Heart right ventricle (tissue), 16 donors: ENCODE data around the gene TMEM123. TPM values are rescaled to one million over a fixed set of nuclear protein-coding genes. Genes with fewer than 3 reads are reported as not detected.
A peak's percentile ranks its signal among the peaks of the same experiment; 100 is the strongest.

ENCODE experiments used
- ATAC-seq, 8 donors: fragments of 200-7000 bp; cut with Tn5 transposase; one replicate each; pipeline ENCODE4 v1.9.1; 2020; ENCODE audit warnings: mild to moderate bottlenecking in 8 of 8, moderate library complexity in 8 of 8, moderate number of reproducible peaks in 1 of 8
- DNase-seq, 2 donors: peaks; one replicate each; pipeline ENCODE4 v3.0.0-alpha.2; 2020
- H3K27ac ChIP-seq, 10 donors: fragments of 200-600 bp; sonication (generic) in 2 of 10; one replicate each; pipeline versions ENCODE4 v1.5.0 to v1.8.0; 2020 to 2022; ENCODE audit warnings: mild to moderate bottlenecking in 3 of 10
- H3K27me3 ChIP-seq, 7 donors: fragments of 200-600 bp; one replicate each; pipeline ENCODE4 v1.8.0; 2021 to 2022; ENCODE audit warnings: mild to moderate bottlenecking in 2 of 7
- H3K36me3 ChIP-seq, 9 donors: fragments of 200-600 bp; sonication (generic) in 1 of 9; one replicate each; pipeline versions ENCODE4 v1.5.0 to v1.8.0; 2020 to 2022; ENCODE audit warnings: mild to moderate bottlenecking in 2 of 9
- H3K4me1 ChIP-seq, 9 donors: fragments of 200-600 bp; sonication (generic) in 1 of 9; one replicate each; pipeline versions ENCODE4 v1.5.0 to v1.8.0; 2020 to 2022; ENCODE audit warnings: mild to moderate bottlenecking in 4 of 9
- H3K4me3 ChIP-seq, 10 donors: fragments of 200-600 bp; sonication (generic) in 2 of 10; one replicate each; pipeline versions ENCODE4 v1.5.0 to v1.8.0; 2020 to 2022; ENCODE audit warnings: mild to moderate bottlenecking in 7 of 10, moderate library complexity in 2 of 10
- H3K9me3 ChIP-seq, 11 donors: fragments of 200-600 bp in 10 of 11; sonication (generic) in 2 of 11; one replicate each; pipeline versions ENCODE4 v1.5.0 to v1.8.0; 2013 to 2022; ENCODE audit warnings: mild to moderate bottlenecking in 2 of 11, control low read depth in 1 of 11, moderate library complexity in 1 of 11
- CTCF ChIP-seq, 9 donors: fragments of 200-600 bp; sonication (generic) in 2 of 9; IDR thresholded peaks; one replicate each; pipeline versions ENCODE4 v1.5.0 to v1.8.0; 2021 to 2022; ENCODE audit warnings: antibody characterized with exemption in 9 of 9, mild to moderate bottlenecking in 5 of 9, moderate library complexity in 1 of 9
- WGBS, 2 donors: extraction: QIAGEN DNeasy Blood & Tissue Kit; methylation state at CpG; one replicate each; pipeline ENCODE4 v1.1.7; 2013; ENCODE audit warnings: inconsistent platforms in 1 of 2; 5-methylcytosine and 5-hydroxymethylcytosine counted together
- intact Hi-C, 10 donors: fragments of 100-400 bp; cut with DNase I; formaldehyde crosslinking; loops; one replicate each; pipeline versions ENCODE4 v1.11.1 to v1.14.2; 2022
- polyA plus RNA-seq, 2 donors: library from polyadenylated mRNA; stranded (reverse); fragments of 200-250 nt; gene quantifications; one replicate each; pipeline ENCODE4 v1.2.3, GENCODE V29; 2013
- total RNA-seq, 10 donors: library from RNA; stranded (reverse); fragmentation: NEBNext Ultra II Directional in 3 of 10; extraction: Animal tissue kit (Norgen Biotek cat#: 25700) in 3 of 10; gene quantifications; one replicate each; pipeline versions ENCODE4 v1.2.1 to v1.2.4, GENCODE V29; 2021 to 2023
- donor health status: Arrhythmogenic right ventricular cardiomyopathy.
- donor health status: ischemic (EF 13 %, LVEDD 7.1; RV severe dilation, severe dysfunction).
- donor health status: healthy with polysubstance abuse.
- donor health status: DM: no; HTN: yes; CAD: no.
- donor health status: DM: no; HTN: no; CAD: no.
- donor health status: ischemic (EF 25% LVEDD 6.9; RV normal size, moderate dysfunction).
- donor health status: ischemic (EF 25% LVEDD 5.7; RV mildly dilated, moderate dysfunction).
- donor health status: healthy.
- donor health status: DM: yes; HTN: yes; CAD: no.
- donor health status: Ischemic cardiomyopathy.
- donor health status: ischemic (EF 35%, LVEDD 5.7; RV mildly dilated, moderate dysfunction).
- donor health status: nonischemic (EF 11% LVEDD 7.7; RV severe dilation, severe dysfunction).
- donor health status: DM: yes; HTN: yes; CAD: no.
- donor health status: PGD.
- donor health status: ischemic (EF 29% LVEDD 5.4; RV normal size, mild dysfunction).
- donor health status: nonischemic (EF 23%, LVEDD 6.1; RV moderate dilation, normal function).

The TMEM123 gene
- total and polyA plus RNA-seq, 12 donors, result 18.7 to 98.7 (median 77.4) TPM

GRCh38 chr11:102472127-102472526, 19.6 kb upstream of the TMEM123 start:
- Histone ChIP-seq H3K9me3 (no peaks in the 10 kb centered on the region), H3K4me3 (no peak overlapping the region), H3K36me3 (no peaks in the 10 kb centered on the region), H3K27me3 (no peaks in the 10 kb centered on the region), H3K27ac (no peak overlapping the region), H3K4me1 (peaks cover 0 to 23% (median 4%) of the 10 kb centered on the region in 9 donors)
- intact Hi-C loops, result no loop called here
- no peak for DNase-seq
- 97% methylated on average over 4 of the region's 4 CpGs for WGBS, 2 donors
- ATAC-seq, result no peak
- TF ChIP-seq CTCF (IDR thresholded peaks at IDR 0.05), result no peak

- Histone ChIP-seq H3K27me3 (no peaks in the 10 kb centered on the region), H3K36me3 (no peaks in the 10 kb centered on the region), H3K4me1 (peaks cover 0 to 17% (median 0%) of the 10 kb centered on the region in 9 donors), H3K9me3 (no peaks in the 10 kb centered on the region), H3K4me3 (no peak overlapping the region), H3K27ac (no peak overlapping the region)
- DNase-seq (no peak), ATAC-seq (no peak)
- intact Hi-C loops, result no loop called here
- no peak for TF ChIP-seq CTCF (IDR thresholded peaks at IDR 0.05)
These were observed 18.9 kb upstream of the TMEM123 start for GRCh38 chr11:102471474-102471873.

- Histone ChIP-seq H3K4me1 (peaks cover 0 to 21% (median 0%) of the 10 kb centered on the region in 9 donors), H3K27me3 (no peaks in the 10 kb centered on the region), H3K4me3 (no peak overlapping the region), H3K27ac (no peak overlapping the region), H3K36me3 (no peaks in the 10 kb centered on the region), H3K9me3 (no peaks in the 10 kb centered on the region)
- no peak for TF ChIP-seq CTCF (IDR thresholded peaks at IDR 0.05)
- intact Hi-C loops, result no loop called here
- ATAC-seq, result no peak
- no peak for DNase-seq
- WGBS, 2 donors, result 91 to 99% methylated on average over 3 of the region's 3 CpGs
These were observed 17.7 kb upstream of the TMEM123 start for GRCh38 chr11:102470251-102470650.

- DNase-seq (no peak), ATAC-seq (peak in 1 of 8 donors; percentile 47)
- no peak overlapping the region for H3K27ac ChIP-seq
- WGBS, 2 donors, result 70 to 74% methylated on average over 8 of the region's 8 CpGs
- no peaks in the 10 kb centered on the region for H3K9me3 ChIP-seq
- H3K27me3 ChIP-seq, result no peaks in the 10 kb centered on the region
- H3K36me3 ChIP-seq, result no peaks in the 10 kb centered on the region
- intact Hi-C loops, result no loop called here
- H3K4me3 ChIP-seq, result no peak overlapping the region
- peaks cover 0 to 28% (median 0%) of the 10 kb centered on the region in 9 donors for H3K4me1 ChIP-seq
- TF ChIP-seq CTCF (IDR thresholded peaks at IDR 0.05), result no peak
These were observed 16.7 kb upstream of the TMEM123 start for GRCh38 chr11:102469196-102469821.
